ENCODE results near the gene ULK4.
"Not testable (repeated sequence)": the region's sequence is repeated elsewhere in the genome, so short reads cannot be mapped to it uniquely, and the experiment has no call there.

The ULK4 gene

DNA sequence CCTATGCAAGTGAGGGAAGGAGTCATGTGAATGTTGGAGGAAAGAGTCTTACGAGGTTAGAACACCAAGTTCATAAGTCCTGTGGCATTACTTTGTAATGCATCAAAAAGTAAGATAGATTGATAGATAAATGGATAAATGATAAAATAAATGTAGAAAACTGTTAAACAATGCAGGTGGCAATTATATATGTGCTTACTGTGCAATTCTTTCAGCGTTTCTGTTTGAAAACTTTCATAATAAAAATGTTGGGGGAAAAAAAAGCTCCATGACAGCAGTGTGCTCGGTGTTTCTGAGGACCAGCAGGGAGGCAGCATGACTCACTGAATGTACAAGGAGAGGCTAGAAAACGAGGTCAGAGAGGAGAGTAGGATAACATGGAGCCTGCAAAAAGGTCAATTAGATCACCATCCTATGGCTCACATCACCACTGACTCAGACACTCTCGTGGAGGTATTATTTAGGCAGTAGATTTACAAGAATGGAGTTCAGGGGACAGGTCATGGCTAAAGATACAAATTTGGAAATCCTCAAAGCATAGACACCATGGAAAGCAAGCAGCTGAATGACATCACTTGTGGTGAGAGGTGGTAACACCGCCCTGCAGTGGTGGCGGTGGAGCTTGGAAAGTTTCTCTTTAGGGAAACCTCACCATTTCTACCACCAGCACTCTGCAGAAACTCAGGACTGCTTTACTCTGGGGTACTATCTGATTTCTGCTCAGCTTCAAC lies 542.8 kb downstream of the ULK4 start:
- no peak for DNase-seq

DNA sequence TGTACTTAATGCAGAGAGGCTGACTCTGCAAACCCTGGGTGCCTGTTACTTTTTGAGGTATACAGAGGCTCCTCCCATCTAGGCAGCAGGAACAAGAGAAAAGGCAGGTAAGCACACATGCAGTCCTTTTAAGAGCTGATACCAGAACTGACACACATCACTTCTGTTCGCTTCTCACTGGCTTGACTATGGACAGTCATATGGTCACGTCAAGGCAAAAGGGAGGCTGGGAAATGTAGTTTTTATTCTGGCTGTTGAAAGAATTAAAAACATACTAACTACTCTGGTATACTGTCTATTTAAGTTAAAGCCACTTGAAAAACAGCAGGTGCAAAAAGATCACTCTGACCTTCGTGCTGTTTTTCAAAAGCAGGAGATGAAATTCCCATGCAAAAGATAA lies 544.3 kb downstream of the ULK4 start:
- no peak for DNase-seq

DNA sequence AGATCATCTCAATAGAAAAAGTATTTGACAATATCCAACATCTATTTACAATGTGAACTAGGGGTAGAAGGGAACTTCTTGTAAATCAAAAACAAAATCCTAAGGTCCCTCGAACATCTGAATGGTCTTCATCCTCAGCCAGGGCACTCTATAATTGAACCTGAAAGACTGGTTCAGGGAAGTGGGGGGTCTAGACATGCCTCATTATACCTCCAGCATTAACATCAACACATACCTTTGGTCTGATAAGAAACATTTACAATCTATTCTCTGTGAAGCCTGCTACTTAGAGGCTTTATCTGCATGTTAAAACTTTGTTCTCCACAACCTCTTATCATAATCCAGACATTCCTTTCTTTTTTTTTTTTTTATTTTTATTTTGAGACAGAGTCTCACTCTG lies 550.8 kb downstream of the ULK4 start:
- no peak for DNase-seq

DNA sequence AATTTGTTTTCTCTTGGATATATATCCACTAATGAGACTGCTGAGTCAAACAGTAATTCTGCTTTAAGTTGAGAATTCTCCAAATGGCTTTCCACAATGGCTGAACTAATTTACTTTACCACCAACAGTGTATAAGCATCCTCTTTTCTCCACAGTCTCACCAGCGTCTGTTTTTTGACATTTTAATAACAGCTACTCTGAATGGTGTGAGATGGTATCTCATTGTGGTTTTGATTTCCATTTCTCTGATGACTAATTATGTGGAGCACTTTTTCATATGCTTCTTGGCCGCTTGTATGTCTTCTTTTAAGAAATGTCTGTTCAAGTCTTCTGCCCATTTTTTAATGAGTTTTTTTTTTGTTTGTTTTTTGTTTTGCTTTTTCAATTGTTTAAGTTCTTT lies 556.4 kb downstream of the ULK4 start:
- DNase-seq = no peak

- DNase-seq = no peak
Observed at GRCh38 chr3:41404582-41404981, 557.3 kb downstream of the ULK4 start.

DNA sequence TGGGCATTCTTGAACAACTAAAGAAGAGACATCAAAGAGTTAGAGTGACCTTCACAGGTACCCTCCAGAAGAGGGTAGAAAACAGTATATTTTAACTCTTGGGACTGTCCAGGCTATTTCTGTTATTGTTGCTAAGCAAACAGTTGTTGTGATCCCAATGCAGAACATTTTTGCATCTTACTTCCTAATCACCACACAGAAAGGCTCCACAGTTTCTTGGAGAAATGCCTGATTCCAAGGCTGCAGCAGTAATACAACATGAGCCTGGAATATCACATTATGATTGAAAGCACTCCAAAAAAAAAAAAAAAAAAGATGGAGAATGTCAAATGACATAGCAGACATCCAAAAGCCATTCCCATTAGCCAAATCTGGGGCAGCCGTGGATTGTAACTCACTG lies 567.0 kb downstream of the ULK4 start:
- DNase-seq = no peak

GRCh38 chr3:41370765-41371535 lies 591.0 kb downstream of the ULK4 start:
- DNase-seq = not testable (repeated sequence)

- no peak for DNase-seq
Observed at GRCh38 chr3:41370307-41370706, 591.6 kb downstream of the ULK4 start.

- no peak for DNase-seq
Observed at GRCh38 chr3:41369838-41370237, 592.1 kb downstream of the ULK4 start.

- DNase-seq = no peak
Observed at GRCh38 chr3:41365973-41366372, 595.9 kb downstream of the ULK4 start.

GRCh38 chr3:41364736-41365135 lies 597.2 kb downstream of the ULK4 start:
- DNase-seq = no peak

GRCh38 chr3:41363830-41364523 lies 597.9 kb downstream of the ULK4 start:
- no peak for DNase-seq

GRCh38 chr3:41362638-41363559 lies 599.0 kb downstream of the ULK4 start:
- no peak for DNase-seq

- DNase-seq = no peak
Observed at GRCh38 chr3:41357271-41357670, 604.6 kb downstream of the ULK4 start.

DNA sequence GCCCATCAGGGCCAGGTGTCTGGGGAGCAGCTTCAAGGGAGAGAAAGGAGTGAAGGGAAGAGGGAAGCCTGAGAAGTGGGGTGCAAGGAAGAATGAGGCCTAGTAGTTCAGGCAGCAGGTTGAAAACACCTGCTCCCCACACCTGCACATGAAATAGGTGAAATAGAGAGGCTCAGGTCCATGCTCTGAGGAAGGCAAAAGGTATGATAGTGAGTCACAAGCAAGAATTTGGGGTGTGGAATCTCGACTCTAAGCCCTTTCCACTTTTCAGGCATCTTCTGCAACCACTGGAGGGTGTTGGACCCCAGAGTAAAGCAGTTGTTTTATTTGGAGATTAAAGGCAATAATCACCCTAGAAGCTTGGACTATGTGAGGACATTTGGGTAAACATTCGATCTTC lies 605.1 kb downstream of the ULK4 start:
- no peak for DNase-seq

GRCh38 chr3:41352510-41352909 lies 609.4 kb downstream of the ULK4 start:
- no peak for DNase-seq

DNA sequence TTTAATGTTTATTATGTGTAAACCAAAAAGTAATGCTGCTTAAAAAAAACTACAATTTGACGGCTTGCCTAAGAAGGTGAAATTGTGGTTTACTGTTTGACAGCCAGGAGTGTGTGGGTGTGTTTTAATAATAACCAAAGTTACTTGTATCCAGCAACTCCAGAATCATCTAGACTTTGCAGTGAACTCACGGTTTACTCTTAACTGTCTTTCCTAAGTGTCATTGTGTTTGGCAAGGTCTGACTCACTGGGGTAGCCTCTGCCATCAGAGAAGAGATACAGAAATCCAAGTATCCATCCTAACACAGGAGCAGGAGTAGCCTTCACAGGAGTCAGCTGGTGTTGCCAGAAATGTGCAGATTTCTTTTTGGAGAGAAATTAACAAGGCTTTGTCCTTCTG lies 611.5 kb downstream of the ULK4 start:
- DNase-seq = no peak

GRCh38 chr3:41348401-41348800 lies 613.5 kb downstream of the ULK4 start:
- DNase-seq = no peak

DNA sequence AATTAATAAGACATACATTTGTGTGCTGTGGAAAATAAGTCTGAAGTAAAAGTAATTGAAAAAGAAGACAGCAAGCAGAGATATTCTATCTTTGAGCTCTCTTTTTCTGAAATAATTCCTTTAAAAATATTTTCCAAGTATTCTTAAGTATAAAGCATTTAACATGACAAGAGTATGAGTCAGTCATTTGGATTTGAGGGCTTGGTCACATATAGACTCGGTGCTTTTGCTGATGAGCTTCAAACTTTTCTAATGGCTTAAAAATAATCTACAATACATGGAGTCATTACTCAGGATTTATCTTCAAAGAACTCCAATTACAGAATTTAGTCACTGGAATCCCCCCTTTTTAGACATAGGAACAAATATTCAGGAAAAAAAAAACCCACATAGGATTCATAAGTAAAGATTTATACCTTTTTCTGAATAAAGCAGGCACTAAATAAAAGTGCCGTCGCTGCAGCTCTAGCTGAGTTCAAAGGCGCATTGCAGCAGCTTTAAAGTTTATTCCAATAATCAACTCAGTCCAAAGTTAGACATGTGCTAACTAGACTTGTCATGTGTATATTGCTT lies 615.1 kb downstream of the ULK4 start:
- no peak for DNase-seq

- DNase-seq = no peak
Observed at GRCh38 chr3:41345788-41346187, 616.1 kb downstream of the ULK4 start.

GRCh38 chr3:41339758-41340157 lies 622.1 kb downstream of the ULK4 start:
- no peak for DNase-seq

- no peak for DNase-seq
Observed at GRCh38 chr3:41338276-41338675, 623.6 kb downstream of the ULK4 start.
